Fibroblast of pulmonary artery (primary cell): Measurements from ENCODE around the gene CES2.

Experiments
- DNase-seq: peaks from one replicate; pipeline ENCODE4 v3.0.0-alpha.2; 2010; ENCODE audit warnings: low read depth
- H3K4me3 ChIP-seq: replicated peaks from 2 replicates; pipeline ENCODE4 v1.5.1; 2011; ENCODE audit warnings: low read depth, mild to moderate bottlenecking, control low read depth, low read length, moderate library complexity
- CTCF ChIP-seq: IDR thresholded peaks from 2 replicates; pipeline ENCODE4 v1.5.1; 2011; ENCODE audit warnings: mild to moderate bottlenecking, control low read depth, low read length, inconsistent platforms; ENCODE audit errors: missing control alignments

Gene CES2

DNA sequence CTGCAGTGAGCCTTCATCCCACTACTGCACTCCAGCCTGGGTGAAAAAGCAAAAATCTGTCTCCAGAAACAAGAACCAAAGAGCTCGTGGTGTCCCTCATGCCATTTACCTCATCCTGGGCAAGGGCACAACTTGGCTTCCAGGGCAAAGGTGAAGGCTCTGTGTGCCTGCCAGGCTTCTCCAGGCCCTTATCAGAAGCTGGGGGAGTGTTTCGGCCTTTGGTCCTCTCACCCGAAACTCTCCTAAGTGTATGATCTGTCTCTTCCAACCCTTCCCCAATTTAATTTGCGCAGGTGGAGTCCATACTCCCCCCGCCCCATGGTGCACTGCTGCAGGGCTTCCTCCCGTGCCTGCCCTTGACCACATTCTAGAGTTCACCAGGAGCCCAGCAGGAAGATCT is 1.1 kb downstream of the CES2 start:
- DNase-seq: no peak
- H3K4me3 ChIP-seq: no peak overlapping the region
- no peak for TF ChIP-seq CTCF

GRCh38 chr16:66936889-66937554 is 1.7 kb downstream of the CES2 start:
- no peak for TF ChIP-seq CTCF
- no peak overlapping the region for H3K4me3 ChIP-seq

DNA sequence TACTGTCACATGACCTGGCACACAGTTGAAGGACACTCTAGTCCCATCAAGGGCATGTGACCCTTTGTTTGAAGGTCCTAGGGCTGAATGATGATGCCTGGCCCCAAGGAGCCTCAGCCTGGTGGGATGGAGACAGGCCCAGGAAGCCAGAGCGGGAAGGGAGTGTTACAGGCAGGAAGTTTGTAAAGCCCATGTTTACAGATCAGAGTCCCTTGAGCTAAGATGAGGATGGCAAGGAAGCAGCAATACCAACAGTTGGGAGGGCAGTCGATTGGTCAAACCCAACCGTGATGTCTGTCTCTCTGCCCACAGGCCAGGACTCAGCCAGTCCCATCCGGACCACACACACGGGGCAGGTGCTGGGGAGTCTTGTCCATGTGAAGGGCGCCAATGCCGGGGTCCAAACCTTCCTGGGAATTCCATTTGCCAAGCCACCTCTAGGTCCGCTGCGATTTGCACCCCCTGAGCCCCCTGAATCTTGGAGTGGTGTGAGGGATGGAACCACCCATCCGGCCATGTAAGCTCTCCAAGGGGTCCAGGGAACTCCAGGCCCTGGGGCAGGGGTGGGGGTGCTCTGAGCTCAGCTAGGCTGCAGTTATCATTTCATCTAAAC is 2.5 kb downstream of the CES2 start:
- H3K4me3 ChIP-seq: no peak overlapping the region
- TF ChIP-seq CTCF: no peak
- DNase-seq: no peak

More at GRCh38 chr16:66936889-66937554, 1.7 kb downstream of the CES2 start:
- DNase-seq: no peak

- H3K4me3 ChIP-seq: no peak overlapping the region
- TF ChIP-seq CTCF: no peak
Observed at GRCh38 chr16:66939366-66939765, 4.0 kb downstream of the CES2 start.

DNA sequence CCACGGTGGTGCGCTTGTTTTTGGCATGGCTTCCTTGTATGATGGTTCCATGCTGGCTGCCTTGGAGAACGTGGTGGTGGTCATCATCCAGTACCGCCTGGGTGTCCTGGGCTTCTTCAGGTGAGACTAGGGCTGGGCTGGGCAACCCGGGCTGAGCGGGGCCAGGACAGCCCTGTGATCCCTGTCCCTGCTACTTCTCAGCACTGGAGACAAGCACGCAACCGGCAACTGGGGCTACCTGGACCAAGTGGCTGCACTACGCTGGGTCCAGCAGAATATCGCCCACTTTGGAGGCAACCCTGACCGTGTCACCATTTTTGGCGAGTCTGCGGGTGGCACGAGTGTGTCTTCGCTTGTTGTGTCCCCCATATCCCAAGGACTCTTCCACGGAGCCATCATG is 4.9 kb downstream of the CES2 start:
- no peak overlapping the region for H3K4me3 ChIP-seq
- DNase-seq: no peak
- TF ChIP-seq CTCF: no peak

More at GRCh38 chr16:66939366-66939765, 4.0 kb downstream of the CES2 start:
- no peak for DNase-seq

DNA sequence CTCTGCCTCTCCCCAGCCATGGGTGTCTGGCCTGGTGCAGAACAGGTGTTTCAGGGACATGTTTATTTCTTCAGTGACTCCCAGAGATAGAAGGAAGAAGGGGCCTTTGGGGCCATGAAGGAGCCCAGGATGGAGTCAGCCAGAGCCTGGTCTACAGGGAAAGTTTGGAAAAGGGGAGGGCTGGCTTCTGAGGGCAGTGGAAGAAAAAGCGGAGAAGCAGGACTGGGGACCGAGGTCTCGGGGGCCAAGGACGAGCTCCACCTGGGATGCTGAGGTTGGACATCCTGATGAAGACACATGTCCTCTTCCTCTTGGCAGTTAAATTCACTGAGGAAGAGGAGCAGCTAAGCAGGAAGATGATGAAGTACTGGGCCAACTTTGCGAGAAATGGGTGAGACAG is 7.7 kb downstream of the CES2 start:
- no peak overlapping the region for H3K4me3 ChIP-seq
- DNase-seq: no peak
- no peak for TF ChIP-seq CTCF
